ENCODE measurements around the gene RGS9BP. TPM values are rescaled to one million over a fixed set of nuclear protein-coding genes. Genes with fewer than 3 reads are reported as not detected.

RGS9BP gene
- total and polyA plus RNA-seq, 10 of the 15 experiments (the other 5 are each of a cell fraction or from before 2014, with no cell fraction given), result 0.01 to 0.10 (median 0.05) TPM; not detected in 6

- TF ChIP-seq ZNF274 (IDR thresholded peaks at IDR 0.05; ENCODE audit: insufficient read depth, insufficient read length), result no peak
- TF ChIP-seq RELB (IDR thresholded peaks at IDR 0.05; ENCODE audit: low read depth), result no peak
- TF ChIP-seq IKZF2 (IDR thresholded peaks at IDR 0.05), result no peak
These were observed 2.8 kb upstream of the RGS9BP start (continued) for GRCh38 chr19:32672841-32673240.

GRCh38 chr19:32673573-32673972 lies 2.1 kb upstream of the RGS9BP start:
- CTCF ChIA-PET, result interaction anchor here (0.7 kb wide), 1 partner anchor 14 kb away, joined by 4 read pairs; no protein-coding TSS in a partner anchor
- intact Hi-C loops (cut with micrococcal nuclease; ENCODE audit: unreplicated experiment) (no loop called here), in situ Hi-C loops (cut with MboI) (no loop called here)
- peaks cover 41% of the 10 kb centered on the region for H3K79me2 ChIP-seq (ENCODE audit: control insufficient read depth, insufficient read depth, low read length)
- RAD21 ChIA-PET (ENCODE audit: unreplicated experiment), result no interaction called here
- no peak overlapping the region for H3K27ac ChIP-seq (ENCODE audit: control insufficient read depth, insufficient read depth)
- peaks cover 2 to 7% of the 10 kb centered on the region in 2 experiments; a peak in 3 of 4 replicates for H3K27me3 ChIP-seq (replicated peaks in 1 of 2; ENCODE audit: control insufficient read depth in 2 of 2, insufficient read depth in 2 of 2, low read length in 1 of 2)
- no TSS peak for BruUV-seq (replicated peaks)
- H2AFZ ChIP-seq (ENCODE audit: control insufficient read depth, low read depth, low read length), result no peak overlapping the region
- SMC1A ChIA-PET (ENCODE audit: uncharacterized antibody, unreplicated experiment), result interaction anchor here (0.7 to 1.0 kb wide), 2 partner anchors 18 to 332 kb away, joined by 3 read pairs; partner anchors contain the start of gene NUDT19
- ATAC-seq (no peak), FAIRE-seq (no peak), DNase-seq (ENCODE audit: low read depth, low spot score) (no peak)
- H4K20me1 ChIP-seq (ENCODE audit: control insufficient read depth, insufficient read depth), result 0 out of 2 replicates have a peak, but pooled peaks cover 2% of the 10 kb centered on the region
- 75% methylated on average over 10 of the region's 10 CpGs for WGBS (ENCODE audit: insufficient coverage, insufficient replicate concordance, low lambda C conversion rate, missing lambda C conversion rate)
- peak overlapping the region; percentile 85 for H3K4me2 ChIP-seq (ENCODE audit: control insufficient read depth, insufficient read depth)
- POLR2A ChIA-PET, result interaction anchor here (0.6 kb wide), 1 partner anchor 74 kb away, joined by 3 read pairs; no protein-coding TSS in a partner anchor
- no peaks in the 10 kb centered on the region; a peak in 1 of 4 replicates for H3K36me3 ChIP-seq (ENCODE audit: control insufficient read depth in 2 of 2, insufficient read depth in 2 of 2, low read length in 1 of 2)
- H3K4me1 ChIP-seq (ENCODE audit: control insufficient read depth, insufficient read depth, low read length), result peaks cover 20% of the 10 kb centered on the region
- H3K4me3 ChIP-seq, result peak overlapping the region; percentile 83
- no peaks in the 10 kb centered on the region; the same call in 2 of the 3 replicates for H3K9me3 ChIP-seq (replicated peaks; ENCODE audit: control insufficient read depth, insufficient read depth, low read length)
- TF ChIP-seq ZNF24 (IDR thresholded peaks at IDR 0.05), result no peak
- no peak for TF ChIP-seq TAF1 (IDR thresholded peaks at IDR 0.05; ENCODE audit: borderline replicate concordance, low read depth, low read length)
- TF ChIP-seq SKIL (IDR thresholded peaks at IDR 0.05; ENCODE audit: low read depth, poor library complexity, severe bottlenecking), result no peak
- no peak for TF ChIP-seq E2F4 (IDR thresholded peaks at IDR 0.05; ENCODE audit: low read depth, low read length)
- no peak for TF ChIP-seq RB1 (IDR thresholded peaks at IDR 0.05; ENCODE audit: borderline replicate concordance)
- TF ChIP-seq BACH1 (IDR thresholded peaks at IDR 0.05; ENCODE audit: borderline replicate concordance), result no peak
- no peak for TF ChIP-seq PAX5 (IDR thresholded peaks at IDR 0.05; ENCODE audit: borderline replicate concordance, low read depth, low read length)
- peak overlapping the region; percentile 77; the same call in 1 of the 2 replicates for H3K9ac ChIP-seq (ENCODE audit: control insufficient read depth, insufficient read depth, low read length)
